PC-9 (cell line): Measurements from ENCODE around the gene RAB11FIP4. TPM values are rescaled to one million over a fixed set of nuclear protein-coding genes. Genes with fewer than 3 reads are reported as not detected.

Source experiments
- BruUV-seq: library from RNA; stranded (reverse); fragments of 400-500 nt; replicated peaks from 2 replicates; lab custom pipeline; 2021; lab: Mats Ljungman, UMichigan
- CTCF ChIA-PET: fragments of 300-600 bp; sonication (Branson Sonifier 250); formaldehyde crosslinking; loops from one replicate; lab custom pipeline; 2022; ENCODE audit warnings: antibody characterized with exemption; lab: Charles Lee
- POLR2A ChIA-PET: fragments of 300-600 bp; sonication (Branson Sonifier 250); formaldehyde crosslinking; loops from one replicate; lab custom pipeline; 2022; ENCODE audit warnings: antibody characterized with exemption; ENCODE audit not compliant: unreplicated experiment; lab: Charles Lee
- DNase-seq, 2 experiments: peaks; one replicate each; pipeline versions ENCODE4 v3.0.0 to v3.0.0-alpha.2; 2015 to 2022; ENCODE audit warnings: mixed read lengths in 1 of 2
- H2AFZ ChIP-seq: fragments of 200-600 bp; sonication (generic); 2 replicates; pipeline ENCODE4 v1.8.1; 2017; ENCODE audit warnings: antibody characterized with exemption
- H3F3A ChIP-seq: fragments of 200-600 bp; sonication (generic); 2 replicates; pipeline ENCODE4 v1.8.1; 2017; ENCODE audit warnings: antibody characterized with exemption, mild to moderate bottlenecking, low read depth; ENCODE audit not compliant: insufficient read depth
- H3K27ac ChIP-seq: fragments of 200-600 bp; sonication (generic); 2 replicates; pipeline ENCODE4 v1.6.1; 2016; ENCODE audit warnings: mixed run types
- H3K27me3 ChIP-seq: fragments of 200-600 bp; sonication (generic); 2 replicates; pipeline ENCODE4 v1.6.1; 2016; ENCODE audit warnings: low read depth, mixed run types; ENCODE audit not compliant: insufficient read depth
- H3K36me3 ChIP-seq: fragments of 200-600 bp; sonication (generic); 2 replicates; pipeline ENCODE4 v1.6.1; 2016; ENCODE audit warnings: low read depth, mixed run types
- H3K4me1 ChIP-seq: fragments of 200-600 bp; sonication (generic); replicated peaks from 2 replicates; pipeline ENCODE4 v1.6.1; 2016; ENCODE audit warnings: mixed run types; ENCODE audit not compliant: insufficient read depth
- H3K4me2 ChIP-seq: fragments of 200-600 bp; sonication (generic); 2 replicates; pipeline ENCODE4 v1.6.1; 2017; ENCODE audit warnings: mixed run types
- H3K4me3 ChIP-seq: fragments of 200-600 bp; sonication (generic); 2 replicates; pipeline ENCODE4 v1.6.1; 2016; ENCODE audit warnings: mixed run types
- H3K79me2 ChIP-seq: fragments of 200-600 bp; sonication (generic); 2 replicates; pipeline ENCODE4 v1.6.1; 2017; ENCODE audit warnings: low read depth, mixed run types
- H3K9me2 ChIP-seq: fragments of 200-600 bp; sonication (generic); 2 replicates; pipeline ENCODE4 v1.8.1; 2017; ENCODE audit warnings: mild to moderate bottlenecking; ENCODE audit not compliant: insufficient read depth
- H3K9me3 ChIP-seq: fragments of 200-600 bp; sonication (generic); 2 replicates; pipeline ENCODE4 v1.8.1; 2016; ENCODE audit warnings: low read depth; ENCODE audit not compliant: insufficient read depth
- H4K20me1 ChIP-seq: fragments of 200-600 bp; sonication (generic); 2 replicates; pipeline ENCODE4 v1.8.1; 2017; ENCODE audit not compliant: insufficient read depth
- CTCF ChIP-seq: fragments of 200-600 bp; sonication (generic); conservative IDR thresholded peaks from 2 replicates; pipeline ENCODE4 v1.6.1; 2017; ENCODE audit warnings: mixed run types, antibody characterized with exemption, mild to moderate bottlenecking, moderate library complexity
- EZH2 ChIP-seq: fragments of 200-600 bp; sonication (generic); IDR thresholded peaks from 2 replicates; pipeline ENCODE4 v1.8.0; 2017; ENCODE audit warnings: antibody characterized with exemption, low read depth
- intact Hi-C: fragments of 100-400 bp; cut with micrococcal nuclease; formaldehyde crosslinking; loops from one replicate; pipeline ENCODE4 v1.10.0; 2022; ENCODE audit not compliant: unreplicated experiment
- total RNA-seq: library from RNA; stranded (reverse); gene quantifications from 2 replicates; pipeline ENCODE4 v1.2.3, GENCODE V29; 2021

Gene RAB11FIP4
- total RNA-seq, 1 experiment from 2014 or later, result 22.9 TPM

- no peaks in the 10 kb centered on the region for H3K27me3 ChIP-seq
- CTCF ChIA-PET, result interaction anchor here (0.6 kb wide), 1 partner anchor 86 kb away, joined by 5 read pairs; no protein-coding TSS in a partner anchor
- no TSS peak for BruUV-seq
- no peaks in the 10 kb centered on the region for H3K79me2 ChIP-seq
- POLR2A ChIA-PET, result no interaction called here
- H3K27ac ChIP-seq, result no peak overlapping the region
- H3K36me3 ChIP-seq, result peaks cover 30% of the 10 kb centered on the region
- H2AFZ ChIP-seq, result no peak overlapping the region
- H3K4me2 ChIP-seq, result no peak overlapping the region
- no peak for DNase-seq
- no peak overlapping the region for H3K4me3 ChIP-seq
- H4K20me1 ChIP-seq, result no peaks in the 10 kb centered on the region
- TF ChIP-seq CTCF (no peak), EZH2 (no peak)
- peaks cover 4% of the 10 kb centered on the region; the same call in 1 of the 2 replicates for H3F3A ChIP-seq
- no peaks in the 10 kb centered on the region for H3K9me3 ChIP-seq
- H3K9me2 ChIP-seq, result no peaks in the 10 kb centered on the region
- H3K4me1 ChIP-seq, result no peaks in the 10 kb centered on the region
- intact Hi-C loops, result no loop called here
Measured at GRCh38 chr17:31364012-31364411, 27.5 kb upstream of the RAB11FIP4 start.

- intact Hi-C loops, result no loop called here
- no peak overlapping the region for H3K27ac ChIP-seq
- no peak overlapping the region for H3K4me2 ChIP-seq
- H2AFZ ChIP-seq, result no peak overlapping the region
- BruUV-seq, result no TSS peak
- CTCF ChIA-PET, result no interaction called here
- no peak overlapping the region for H3K4me3 ChIP-seq
- peaks cover 4% of the 10 kb centered on the region; the same call in 1 of the 2 replicates for H3F3A ChIP-seq
- TF ChIP-seq CTCF (no peak), EZH2 (no peak)
- POLR2A ChIA-PET, result no interaction called here
- peaks cover 18% of the 10 kb centered on the region; the same call in 1 of the 2 replicates for H3K36me3 ChIP-seq
- H3K27me3 ChIP-seq, result no peaks in the 10 kb centered on the region
- DNase-seq, result no peak
- H3K79me2 ChIP-seq, result no peaks in the 10 kb centered on the region
- H3K9me2 ChIP-seq, result no peaks in the 10 kb centered on the region
- H4K20me1 ChIP-seq, result no peaks in the 10 kb centered on the region
- H3K4me1 ChIP-seq, result no peaks in the 10 kb centered on the region
- H3K9me3 ChIP-seq, result no peaks in the 10 kb centered on the region
Measured at GRCh38 chr17:31366088-31366487, 25.4 kb upstream of the RAB11FIP4 start.

- Histone ChIP-seq H3K27ac (no peak overlapping the region), H3K36me3 (peaks cover 9% of the 10 kb centered on the region; the same call in 1 of the 2 replicates), H3K27me3 (no peaks in the 10 kb centered on the region), H3K4me1 (no peaks in the 10 kb centered on the region), H3K9me3 (no peaks in the 10 kb centered on the region), H3K79me2 (no peaks in the 10 kb centered on the region), H3K4me3 (no peak overlapping the region), H2AFZ (no peak overlapping the region), H3F3A (peaks cover 4% of the 10 kb centered on the region; the same call in 1 of the 2 replicates), H4K20me1 (no peaks in the 10 kb centered on the region), H3K9me2 (no peaks in the 10 kb centered on the region), H3K4me2 (no peak overlapping the region)
- no peak for DNase-seq
- intact Hi-C loops, result no loop called here
- BruUV-seq, result no TSS peak
- CTCF ChIA-PET, result no interaction called here
- TF ChIP-seq EZH2 (no peak), CTCF (no peak)
- POLR2A ChIA-PET, result interaction anchor here (0.7 kb wide), 1 partner anchor 118 kb away, joined by 3 read pairs; no protein-coding TSS in a partner anchor
Measured at GRCh38 chr17:31369266-31369665, 22.2 kb upstream of the RAB11FIP4 start.
